Mesenchymal stem cell (in vitro differentiated cells and primary cell): Measurements from ENCODE around the gene SLC25A48.

Experiments
- DNase-seq: peaks from one replicate; pipeline ENCODE4 v3.0.0-alpha.2; 2013
- H2AFZ ChIP-seq: one replicate; pipeline ENCODE4 v1.6.1; 2013; ENCODE audit warnings: low read depth, mild to moderate bottlenecking, control low read depth, inconsistent platforms, low read length, moderate library complexity
- H2AK5ac ChIP-seq: 2 replicates; pipeline ENCODE4 v1.6.1; 2013; ENCODE audit warnings: low read length, moderate library complexity, mild to moderate bottlenecking, inconsistent platforms; ENCODE audit not compliant: severe bottlenecking
- H2BK120ac ChIP-seq: one replicate; pipeline ENCODE4 v1.6.1; 2013; ENCODE audit warnings: low read depth, mild to moderate bottlenecking, inconsistent platforms, low read length, moderate library complexity
- H2BK12ac ChIP-seq, 2 experiments: one replicate each; pipeline ENCODE4 v1.6.1; 2013; ENCODE audit warnings: inconsistent platforms in 2 of 2, low read length in 2 of 2, mild to moderate bottlenecking in 2 of 2, moderate library complexity in 2 of 2, control low read depth in 1 of 2
- H2BK15ac ChIP-seq: one replicate; pipeline ENCODE4 v1.6.1; 2013; ENCODE audit warnings: mild to moderate bottlenecking, low read depth, inconsistent platforms; ENCODE audit not compliant: poor library complexity, severe bottlenecking
- H2BK5ac ChIP-seq: 2 replicates; pipeline ENCODE4 v1.6.1; 2013; ENCODE audit warnings: low read depth, mild to moderate bottlenecking, low read length, control low read depth, inconsistent platforms; ENCODE audit not compliant: poor library complexity, severe bottlenecking
- H3K14ac ChIP-seq, 2 experiments: one replicate each; pipeline ENCODE4 v1.6.1; 2013; ENCODE audit warnings: inconsistent platforms in 2 of 2, low read length in 2 of 2, control low read depth in 1 of 2, mild to moderate bottlenecking in 1 of 2, moderate library complexity in 1 of 2
- H3K18ac ChIP-seq, 2 experiments: one replicate each; pipeline ENCODE4 v1.6.1; 2013; ENCODE audit warnings: inconsistent platforms in 2 of 2, low read length in 2 of 2, control low read depth in 1 of 2, low read depth in 1 of 2, mild to moderate bottlenecking in 1 of 2
- H3K23ac ChIP-seq, 2 experiments: one replicate each; pipeline ENCODE4 v1.6.1; 2013; ENCODE audit warnings: inconsistent platforms in 2 of 2, low read length in 2 of 2, mild to moderate bottlenecking in 2 of 2, moderate library complexity in 2 of 2, control low read depth in 1 of 2
- H3K27ac ChIP-seq: 2 replicates; pipeline ENCODE4 v1.5.1; 2013; ENCODE audit warnings: mild to moderate bottlenecking, moderate library complexity, low read length, control low read depth, inconsistent platforms; ENCODE audit not compliant: poor library complexity, severe bottlenecking
- H3K27me3 ChIP-seq, 2 experiments: 2 replicates each; pipeline versions ENCODE4 v1.6.1 to v1.7.0; 2013; ENCODE audit warnings: low read length in 2 of 2, mild to moderate bottlenecking in 2 of 2, moderate library complexity in 2 of 2, control low read depth in 1 of 2, inconsistent platforms in 1 of 2; ENCODE audit not compliant: control insufficient read depth in 1 of 2, insufficient read depth in 1 of 2
- H3K36me3 ChIP-seq, 2 experiments: 2 replicates each; pipeline versions ENCODE4 v1.6.1 to v1.7.0; 2013; ENCODE audit warnings: low read length in 2 of 2, control low read depth in 1 of 2, inconsistent platforms in 1 of 2, low read depth in 1 of 2, mild to moderate bottlenecking in 1 of 2; ENCODE audit not compliant: insufficient read depth in 2 of 2, control insufficient read depth in 1 of 2
- H3K4ac ChIP-seq, 2 experiments: one replicate each; pipeline ENCODE4 v1.6.1; 2013; ENCODE audit warnings: inconsistent platforms in 2 of 2, low read length in 2 of 2, mild to moderate bottlenecking in 2 of 2, moderate library complexity in 2 of 2, control low read depth in 1 of 2, low read depth in 1 of 2
- H3K4me1 ChIP-seq: 2 replicates; pipeline ENCODE4 v1.6.1; 2013; ENCODE audit warnings: low read depth, low read length, control low read depth; ENCODE audit not compliant: control insufficient read depth, insufficient read depth
- H3K4me2 ChIP-seq: 2 replicates; pipeline ENCODE4 v1.6.1; 2013; ENCODE audit warnings: low read length, mild to moderate bottlenecking, inconsistent platforms; ENCODE audit not compliant: poor library complexity, severe bottlenecking
- H3K4me3 ChIP-seq, 2 experiments: 2 replicates each; pipeline versions ENCODE4 v1.5.1 to v1.7.0; 2013; ENCODE audit warnings: low read length in 2 of 2, mild to moderate bottlenecking in 2 of 2, control low read depth in 1 of 2, low read depth in 1 of 2; ENCODE audit not compliant: insufficient read depth in 1 of 2
- H3K79me1 ChIP-seq: replicated peaks from 2 replicates; pipeline ENCODE4 v1.6.1; 2013; ENCODE audit warnings: mild to moderate bottlenecking, control low read depth, low read length, inconsistent platforms; ENCODE audit not compliant: poor library complexity, severe bottlenecking
- H3K9ac ChIP-seq: 2 replicates; pipeline ENCODE4 v1.7.0; 2013; ENCODE audit warnings: mild to moderate bottlenecking, low read length, moderate library complexity
- H3K9me3 ChIP-seq: 2 replicates; pipeline ENCODE4 v1.7.0; 2013; ENCODE audit warnings: mild to moderate bottlenecking, low read length; ENCODE audit not compliant: control insufficient read depth
- H4K8ac ChIP-seq: one replicate; pipeline ENCODE4 v1.6.1; 2013; ENCODE audit warnings: inconsistent platforms, mild to moderate bottlenecking, low read length, moderate library complexity
- H4K91ac ChIP-seq: one replicate; pipeline ENCODE4 v1.6.1; 2013; ENCODE audit warnings: mild to moderate bottlenecking, low read length, inconsistent platforms
- WGBS: methylation state at CpG from one replicate; pipeline ENCODE4 v1.1.7; 2013; ENCODE audit warnings: mixed read lengths; 5-methylcytosine and 5-hydroxymethylcytosine counted together

Gene SLC25A48

GRCh38 chr5:135883441-135883840 is 49.0 kb downstream of the SLC25A48 start:
- Histone ChIP-seq H3K4ac (no peak overlapping the region), H2AFZ (no peak overlapping the region), H3K18ac (no peak overlapping the region), H4K8ac (no peak overlapping the region), H3K79me1 (no peaks in the 10 kb centered on the region), H3K9ac (no peak overlapping the region), H2BK12ac (no peak overlapping the region), H4K91ac (no peak overlapping the region), H3K23ac (no peak overlapping the region), H2BK120ac (no peak overlapping the region), H3K14ac (no peak overlapping the region), H3K27me3 (peaks cover 45 to 55% of the 10 kb centered on the region in 2 experiments), H3K36me3 (no peaks in the 10 kb centered on the region), H2BK15ac (no peak overlapping the region), H2AK5ac (no peak overlapping the region), H3K4me2 (no peak overlapping the region), H3K27ac (no peak overlapping the region), H3K9me3 (no peaks in the 10 kb centered on the region), H3K4me3 (no peak overlapping the region), H3K4me1 (peaks cover 16% of the 10 kb centered on the region), H2BK5ac (no peak overlapping the region)
- WGBS: 43% methylated on average over 4 of the region's 4 CpGs
- no peak for DNase-seq

GRCh38 chr5:135885031-135885430 is 50.6 kb downstream of the SLC25A48 start:
- no peaks in the 10 kb centered on the region for H3K36me3 ChIP-seq
- H2BK15ac ChIP-seq: no peak overlapping the region
- H4K8ac ChIP-seq: no peak overlapping the region
- H4K91ac ChIP-seq: no peak overlapping the region
- WGBS: 79% methylated on average over 3 of the region's 3 CpGs
- no peak overlapping the region for H3K4me3 ChIP-seq
- no peak overlapping the region for H3K23ac ChIP-seq
- peaks cover 16% of the 10 kb centered on the region for H3K4me1 ChIP-seq
- no peaks in the 10 kb centered on the region for H3K79me1 ChIP-seq
- H3K4ac ChIP-seq: no peak overlapping the region
- no peak overlapping the region for H2BK120ac ChIP-seq
- H3K14ac ChIP-seq: no peak overlapping the region
- no peak overlapping the region for H3K9ac ChIP-seq
- no peak for DNase-seq
- peaks cover 52 to 57% of the 10 kb centered on the region in 2 experiments for H3K27me3 ChIP-seq
- H3K27ac ChIP-seq: no peak overlapping the region
- H2BK12ac ChIP-seq: no peak overlapping the region
- H2AFZ ChIP-seq: no peak overlapping the region
- no peak overlapping the region for H2BK5ac ChIP-seq
- no peak overlapping the region for H3K4me2 ChIP-seq
- H3K18ac ChIP-seq: no peak overlapping the region
- no peak overlapping the region for H2AK5ac ChIP-seq
- H3K9me3 ChIP-seq: no peaks in the 10 kb centered on the region

DNA sequence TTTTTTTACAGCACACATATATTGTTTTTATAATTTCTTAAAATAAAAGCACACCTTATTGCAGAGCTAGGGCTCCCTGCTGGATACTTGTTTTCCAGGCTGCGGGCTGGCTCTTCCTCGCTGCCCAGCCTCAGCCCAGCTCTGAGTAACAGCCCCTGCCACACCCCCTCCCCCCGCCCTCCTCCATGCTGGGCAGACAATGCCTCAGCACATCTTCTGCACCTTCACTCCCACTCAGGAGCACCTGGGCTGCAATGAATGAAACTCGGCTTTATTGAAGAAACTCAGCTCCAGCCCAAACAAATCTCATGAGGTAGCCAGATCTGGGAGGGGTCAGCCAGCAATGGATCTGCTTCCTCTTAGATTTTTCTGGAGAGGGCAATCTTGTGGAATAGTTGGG is 51.7 kb downstream of the SLC25A48 start:
- H3K23ac ChIP-seq: no peak overlapping the region
- H3K4me1 ChIP-seq: peaks cover 13% of the 10 kb centered on the region
- H2BK5ac ChIP-seq: no peak overlapping the region
- H3K36me3 ChIP-seq: no peaks in the 10 kb centered on the region
- no peak overlapping the region for H3K14ac ChIP-seq
- H3K18ac ChIP-seq: no peak overlapping the region
- no peaks in the 10 kb centered on the region for H3K9me3 ChIP-seq
- no peak overlapping the region for H3K4ac ChIP-seq
- H3K4me2 ChIP-seq: no peak overlapping the region
- H3K4me3 ChIP-seq: no peak overlapping the region
- H3K9ac ChIP-seq: no peak overlapping the region
- H2AK5ac ChIP-seq: no peak overlapping the region
- H2BK12ac ChIP-seq: no peak overlapping the region
- H3K27ac ChIP-seq: no peak overlapping the region
- WGBS: 39% methylated on average over 2 of the region's 4 CpGs
- no peak overlapping the region for H4K91ac ChIP-seq
- no peak overlapping the region for H2BK15ac ChIP-seq
- DNase-seq: no peak
- no peak overlapping the region for H2AFZ ChIP-seq
- H2BK120ac ChIP-seq: no peak overlapping the region
- H3K27me3 ChIP-seq: peaks cover 44 to 57% of the 10 kb centered on the region in 2 experiments
- H4K8ac ChIP-seq: no peak overlapping the region
- H3K79me1 ChIP-seq: no peaks in the 10 kb centered on the region

GRCh38 chr5:135887447-135887864 is 53.0 kb downstream of the SLC25A48 start:
- Histone ChIP-seq H3K4ac (no peak overlapping the region), H3K9ac (no peak overlapping the region), H3K27me3 (peaks cover 36 to 46% of the 10 kb centered on the region in 2 experiments), H3K36me3 (no peaks in the 10 kb centered on the region), H2BK15ac (no peak overlapping the region), H2AK5ac (no peak overlapping the region), H2BK12ac (no peak overlapping the region), H3K14ac (peak overlapping the region in 1 of 2 experiments; percentile 79), H3K27ac (no peak overlapping the region), H3K4me3 (no peak overlapping the region), H3K4me1 (peaks cover 12% of the 10 kb centered on the region), H3K79me1 (no peaks in the 10 kb centered on the region), H3K18ac (no peak overlapping the region), H4K91ac (no peak overlapping the region), H2BK120ac (no peak overlapping the region), H3K9me3 (no peaks in the 10 kb centered on the region), H3K23ac (no peak overlapping the region), H2AFZ (no peak overlapping the region), H3K4me2 (peak overlapping the region; percentile 31), H4K8ac (no peak overlapping the region), H2BK5ac (no peak overlapping the region)
- WGBS: 7% methylated on average over 8 of the region's 8 CpGs
- DNase-seq: peak; percentile 72
